Activated B cell treated with CpG ODN at 0.5 μM for 24 hours (primary cell): ENCODE measurements around the gene TMEM179B. TPM values are rescaled to one million over a fixed set of nuclear protein-coding genes. Genes with fewer than 3 reads are reported as not detected.

ENCODE experiments used
- ATAC-seq: fragments of 200-7000 bp; cut with Tn5 transposase; one replicate; pipeline ENCODE4 v1.10.0; 2021; ENCODE audit warnings: low read depth, mild to moderate bottlenecking, moderate library complexity
- CTCF ChIA-PET: fragments of 350-600 bp; sonication (Branson Sonifier 250); formaldehyde crosslinking; loops from one replicate; lab custom pipeline; 2021; ENCODE audit warnings: antibody characterized with exemption; lab: Charles Lee
- POLR2A ChIA-PET: fragments of 350-600 bp; sonication (Branson Sonifier 250); formaldehyde crosslinking; loops from one replicate; lab custom pipeline; 2021; ENCODE audit warnings: antibody characterized with exemption; lab: Charles Lee
- DNase-seq: peaks from one replicate; pipeline ENCODE4 v3.0.0; 2022
- H3K27ac Mint-ChIP-seq: one replicate; pipeline ENCODE4 v1.8.0; 2020; ENCODE audit warnings: mixed read lengths
- H3K27me3 Mint-ChIP-seq: one replicate; pipeline ENCODE4 v1.8.0; 2021; ENCODE audit warnings: mixed read lengths
- H3K36me3 Mint-ChIP-seq: one replicate; pipeline ENCODE4 v1.8.0; 2021; ENCODE audit warnings: low read depth, mixed read lengths
- H3K4me1 Mint-ChIP-seq: one replicate; pipeline ENCODE4 v1.8.0; 2021; ENCODE audit warnings: mixed read lengths
- H3K4me3 Mint-ChIP-seq: one replicate; pipeline ENCODE4 v1.8.0; 2020; ENCODE audit warnings: mild to moderate bottlenecking, mixed read lengths
- H3K9me3 Mint-ChIP-seq: one replicate; pipeline ENCODE4 v1.8.0; 2020; ENCODE audit warnings: mixed read lengths
- CTCF ChIP-seq: fragments of 200-600 bp; IDR thresholded peaks from one replicate; pipeline ENCODE4 v1.8.0; 2022; ENCODE audit warnings: antibody characterized with exemption, mild to moderate bottlenecking
- intact Hi-C: fragments of 100-400 bp; cut with micrococcal nuclease; formaldehyde crosslinking; loops from one replicate; pipeline ENCODE4 v1.15.1; 2024
- total RNA-seq: library from RNA; stranded (reverse); gene quantifications from 2 replicates; pipeline ENCODE4 v1.2.3, GENCODE V29; 2022

Gene TMEM179B
- total RNA-seq, 1 donor from 2014 or later = 47.7 TPM

- Mint-ChIP-seq H3K4me1 (peaks cover 28% of the 10 kb centered on the region), H3K27ac (peak overlapping the region; percentile 94), H3K27me3 (no peaks in the 10 kb centered on the region), H3K36me3 (peaks cover 32% of the 10 kb centered on the region), H3K9me3 (no peaks in the 10 kb centered on the region), H3K4me3 (peak overlapping the region; percentile 92)
- POLR2A ChIA-PET = interaction anchor here (0.6 to 8.3 kb wide), 19 partner anchors 9 to 179 kb away, joined by 3 to 109 read pairs (median 16); partner anchors contain the start of genes BSCL2, C11orf98, CSKMT and GNG3
- no peak for TF ChIP-seq CTCF
- DNase-seq (no peak), ATAC-seq (peak; percentile 6)
- intact Hi-C loops = loop anchor here (1.0 kb wide), 6 partner anchors 9 to 71 kb away; partner anchors contain the start of genes HNRNPUL2, NXF1, POLR2G and TMEM179B
- CTCF ChIA-PET = interaction anchor here (1.3 to 7.5 kb wide), 4 partner anchors 8 to 346 kb away, joined by 3 to 45 read pairs (median 4); partner anchors contain the start of genes TMEM179B and TUT1
These were observed 16.4 kb upstream of the TMEM179B start for GRCh38 chr11:62770778-62771143.

- H3K4me1 Mint-ChIP-seq = peaks cover 28% of the 10 kb centered on the region
These were observed 15.8 kb upstream of the TMEM179B start, which contains the start of gene TAF6L for GRCh38 chr11:62771144-62772021. TSS of gene TAF6L (plus strand) at chr11:62771396. CDS start at chr11:62775784, 4,388 bp downstream.

GRCh38 chr11:62774407-62774806 lies 12.8 kb upstream of the TMEM179B start:
- no peak overlapping the region for H3K4me3 Mint-ChIP-seq
- no peak overlapping the region for H3K27ac Mint-ChIP-seq
- ChIA-PET CTCF (interaction anchor here (0.5 to 7.5 kb wide), 2 partner anchors 12 to 93 kb away, joined by 3 to 45 read pairs; partner anchors contain the start of gene TMEM179B), POLR2A (interaction anchor here (1.1 to 3.9 kb wide), 6 partner anchors 11 to 81 kb away, joined by 3 to 21 read pairs (median 12); partner anchors contain the start of genes HNRNPUL2, POLR2G, TTC9C and WDR74)
- DNase-seq (no peak), ATAC-seq (no peak)
- H3K36me3 Mint-ChIP-seq = peaks cover 45% of the 10 kb centered on the region
- no peaks in the 10 kb centered on the region for H3K9me3 Mint-ChIP-seq
- TF ChIP-seq CTCF = no peak
- peaks cover 28% of the 10 kb centered on the region for H3K4me1 Mint-ChIP-seq
- no peaks in the 10 kb centered on the region for H3K27me3 Mint-ChIP-seq
- intact Hi-C loops = no loop called here

More at GRCh38 chr11:62771144-62772021, 15.8 kb upstream of the TMEM179B start, which contains the start of gene TAF6L:
- ChIA-PET CTCF (interaction anchor here (1.1 to 7.5 kb wide), 5 partner anchors 9 to 347 kb away, joined by 3 to 45 read pairs (median 4); partner anchors contain the start of genes TMEM179B, TUT1 and ZBTB3), POLR2A (interaction anchor here (0.6 to 8.3 kb wide), 23 partner anchors 9 to 179 kb away, joined by 3 to 109 read pairs (median 8); partner anchors contain the start of genes BSCL2, C11orf98, CSKMT and GNG3)
- peak within 1 kb of the TSS; percentile 92 for H3K4me3 Mint-ChIP-seq
- H3K36me3 Mint-ChIP-seq = peaks cover 34% of the 10 kb centered on the region
- intact Hi-C loops = loop anchor here (1.0 kb wide), 6 partner anchors 10 to 70 kb away; partner anchors contain the start of genes HNRNPUL2, NXF1, POLR2G and TMEM179B
- peak; percentile 88 for ATAC-seq
- H3K9me3 Mint-ChIP-seq = no peaks in the 10 kb centered on the region
- TF ChIP-seq CTCF = no peak
- H3K27ac Mint-ChIP-seq = peak within 1 kb of the TSS; percentile 94
- no peaks in the 10 kb centered on the region for H3K27me3 Mint-ChIP-seq
- peak; percentile 81 for DNase-seq

GRCh38 chr11:62775646-62776045 lies 11.6 kb upstream of the TMEM179B start:
- ChIA-PET CTCF (interaction anchor here (7.5 kb wide), 1 partner anchor 11 kb away, joined by 45 read pairs; the partner anchor contains the start of gene TMEM179B), POLR2A (interaction anchor here (0.6 to 3.9 kb wide), 7 partner anchors 10 to 80 kb away, joined by 3 to 21 read pairs (median 11); partner anchors contain the start of genes HNRNPUL2, POLR2G, TTC9C and WDR74)
- intact Hi-C loops = no loop called here
- H3K4me3 Mint-ChIP-seq = no peak overlapping the region
- H3K36me3 Mint-ChIP-seq = peaks cover 50% of the 10 kb centered on the region
- no peak for DNase-seq
- H3K27ac Mint-ChIP-seq = no peak overlapping the region
- no peaks in the 10 kb centered on the region for H3K9me3 Mint-ChIP-seq
- H3K27me3 Mint-ChIP-seq = no peaks in the 10 kb centered on the region
- peaks cover 16% of the 10 kb centered on the region for H3K4me1 Mint-ChIP-seq
- TF ChIP-seq CTCF = no peak
- no peak for ATAC-seq
